Endothelial cell (in vitro differentiated cells): Measurements from ENCODE around the gene PLXDC1. TPM values are rescaled to one million over a fixed set of nuclear protein-coding genes. Genes with fewer than 3 reads are reported as not detected.

Source experiments
- DNase-seq: peaks from one replicate; pipeline ENCODE4 v3.0.0; 2021; ENCODE audit warnings: low spot score
- H3K27ac Mint-ChIP-seq: one replicate; pipeline ENCODE4 v1.8.0; 2021; ENCODE audit warnings: mixed read lengths, inconsistent platforms; ENCODE audit not compliant: unreplicated experiment
- H3K27me3 Mint-ChIP-seq: one replicate; pipeline ENCODE4 v1.8.0; 2021; ENCODE audit warnings: mild to moderate bottlenecking, moderate library complexity, mixed read lengths, inconsistent platforms; ENCODE audit not compliant: unreplicated experiment
- H3K36me3 Mint-ChIP-seq: one replicate; pipeline ENCODE4 v1.8.0; 2021; ENCODE audit warnings: mild to moderate bottlenecking, low read depth, mixed read lengths, inconsistent platforms; ENCODE audit not compliant: unreplicated experiment
- H3K4me1 Mint-ChIP-seq: one replicate; pipeline ENCODE4 v1.8.0; 2021; ENCODE audit warnings: mild to moderate bottlenecking, mixed read lengths, inconsistent platforms; ENCODE audit not compliant: unreplicated experiment
- H3K4me3 Mint-ChIP-seq: one replicate; pipeline ENCODE4 v1.8.0; 2021; ENCODE audit warnings: mild to moderate bottlenecking, mixed read lengths, inconsistent platforms; ENCODE audit not compliant: unreplicated experiment
- H3K9me3 Mint-ChIP-seq: one replicate; pipeline ENCODE4 v1.8.0; 2021; ENCODE audit warnings: mixed read lengths, inconsistent platforms; ENCODE audit not compliant: unreplicated experiment
- total RNA-seq: library from RNA; stranded (reverse); fragmentation: NEBNext Ultra II Directional; extraction: Animal tissue kit (Norgen Biotek cat#: 25700); gene quantifications from one replicate; pipeline ENCODE4 v1.2.1, GENCODE V29; 2021; ENCODE audit not compliant: unreplicated experiment
- TF ChIP-seq, protein P1 (sequence below): fragments of 200-600 bp; sonication (generic); IDR thresholded peaks from one replicate; pipeline ENCODE4 v1.5.0; 2021; ENCODE audit warnings: antibody characterized with exemption; ENCODE audit not compliant: unreplicated experiment

PLXDC1 gene
- total RNA-seq, 1 donor from 2014 or later = 3.7 TPM

DNA sequence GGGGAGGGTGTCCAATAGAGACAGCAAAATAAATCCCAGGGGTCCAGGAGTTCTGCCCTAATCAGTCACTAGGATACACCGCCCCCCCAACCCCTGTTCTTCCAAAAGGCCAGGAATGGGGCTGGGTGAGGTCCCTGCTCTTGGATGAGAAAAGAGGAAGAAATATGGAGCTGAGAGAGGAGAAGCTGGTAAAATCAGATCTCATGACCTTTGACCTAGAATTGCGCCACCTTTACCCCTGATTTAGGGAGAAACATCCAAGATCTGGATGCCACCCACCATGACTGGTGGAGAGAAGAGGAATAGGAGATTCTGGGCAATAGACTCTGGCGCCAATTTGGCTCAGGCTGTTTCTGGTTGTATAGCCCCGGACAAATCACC lies 46.7 kb upstream of the PLXDC1 start:
- Mint-ChIP-seq H3K27me3 (peaks cover 8% of the 10 kb centered on the region), H3K9me3 (no peaks in the 10 kb centered on the region), H3K4me3 (peak overlapping the region; percentile 84), H3K4me1 (peaks cover 50% of the 10 kb centered on the region), H3K36me3 (peaks cover 26% of the 10 kb centered on the region), H3K27ac (no peak overlapping the region)
- DNase-seq = no peak
- TF ChIP-seq, protein P1, sequence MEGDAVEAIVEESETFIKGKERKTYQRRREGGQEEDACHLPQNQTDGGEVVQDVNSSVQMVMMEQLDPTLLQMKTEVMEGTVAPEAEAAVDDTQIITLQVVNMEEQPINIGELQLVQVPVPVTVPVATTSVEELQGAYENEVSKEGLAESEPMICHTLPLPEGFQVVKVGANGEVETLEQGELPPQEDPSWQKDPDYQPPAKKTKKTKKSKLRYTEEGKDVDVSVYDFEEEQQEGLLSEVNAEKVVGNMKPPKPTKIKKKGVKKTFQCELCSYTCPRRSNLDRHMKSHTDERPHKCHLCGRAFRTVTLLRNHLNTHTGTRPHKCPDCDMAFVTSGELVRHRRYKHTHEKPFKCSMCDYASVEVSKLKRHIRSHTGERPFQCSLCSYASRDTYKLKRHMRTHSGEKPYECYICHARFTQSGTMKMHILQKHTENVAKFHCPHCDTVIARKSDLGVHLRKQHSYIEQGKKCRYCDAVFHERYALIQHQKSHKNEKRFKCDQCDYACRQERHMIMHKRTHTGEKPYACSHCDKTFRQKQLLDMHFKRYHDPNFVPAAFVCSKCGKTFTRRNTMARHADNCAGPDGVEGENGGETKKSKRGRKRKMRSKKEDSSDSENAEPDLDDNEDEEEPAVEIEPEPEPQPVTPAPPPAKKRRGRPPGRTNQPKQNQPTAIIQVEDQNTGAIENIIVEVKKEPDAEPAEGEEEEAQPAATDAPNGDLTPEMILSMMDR = no peak

DNA sequence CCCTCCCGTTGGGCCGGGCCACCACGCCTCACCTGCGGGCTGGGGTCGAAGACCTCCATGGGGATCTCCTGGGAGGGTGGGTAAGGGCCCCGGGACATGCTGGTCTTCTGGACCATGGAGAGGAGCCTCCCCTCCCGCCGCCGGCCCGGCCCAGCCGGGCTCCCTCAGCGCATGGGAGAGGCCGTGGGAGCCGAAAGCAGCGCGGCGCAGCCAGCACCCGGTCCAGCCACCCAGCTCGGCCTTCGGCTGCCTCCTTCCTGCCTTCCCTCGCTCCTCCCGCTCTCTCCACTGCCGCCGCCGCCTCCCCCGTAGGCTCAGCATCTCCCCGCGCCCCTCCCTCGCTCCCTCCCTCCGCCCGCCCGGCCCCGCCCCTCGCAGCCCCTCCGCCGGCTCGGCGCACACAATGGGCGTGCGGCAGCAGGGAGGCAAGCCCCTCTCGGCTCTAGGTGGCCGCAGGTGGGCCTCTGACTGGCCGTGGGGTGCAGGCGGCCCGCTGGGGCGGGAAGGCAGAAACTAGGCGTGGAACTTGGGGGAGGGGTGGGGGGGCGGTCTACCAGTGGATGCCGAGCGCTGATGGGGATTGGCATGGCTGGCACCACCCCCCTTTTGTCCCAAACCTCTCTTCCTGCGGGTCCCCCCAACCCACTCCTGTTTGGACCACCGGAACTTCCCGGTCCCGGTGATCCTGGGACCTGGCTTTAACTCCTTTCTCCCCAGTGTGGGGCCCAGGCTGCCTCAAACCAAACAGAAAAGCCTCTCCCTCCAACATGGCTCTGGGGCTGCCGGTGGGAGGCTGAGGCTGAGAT lies 46.1 kb upstream of the PLXDC1 start, which contains the start of gene CACNB1:
TSS of gene CACNB1 (minus strand) at position 290 of the 806 bp plus-strand sequence. CDS start at position 116, 174 bp downstream.
- Mint-ChIP-seq H3K36me3 (peaks cover 29% of the 10 kb centered on the region), H3K27me3 (peaks cover 8% of the 10 kb centered on the region), H3K9me3 (no peaks in the 10 kb centered on the region), H3K4me3 (peak within 1 kb of the TSS; percentile 90), H3K4me1 (peaks cover 52% of the 10 kb centered on the region), H3K27ac (no peak within 1 kb of the TSS)
- DNase-seq = peak; percentile 67
- TF ChIP-seq, protein P1 = no peak

- Mint-ChIP-seq H3K9me3 (no peaks in the 10 kb centered on the region), H3K4me1 (peaks cover 52% of the 10 kb centered on the region)
- DNase-seq = no peak
Measured at GRCh38 chr17:39196808-39197291, 45.4 kb upstream of the PLXDC1 start.

GRCh38 chr17:39196241-39196807 lies 44.9 kb upstream of the PLXDC1 start:
- TF ChIP-seq, protein P1 = no peak
- Mint-ChIP-seq H3K36me3 (peaks cover 22% of the 10 kb centered on the region), H3K27ac (no peak overlapping the region), H3K27me3 (peaks cover 12% of the 10 kb centered on the region), H3K4me1 (peaks cover 49% of the 10 kb centered on the region), H3K9me3 (no peaks in the 10 kb centered on the region), H3K4me3 (peak overlapping the region; percentile 67)
- DNase-seq = no peak

More at GRCh38 chr17:39196808-39197291, 45.4 kb upstream of the PLXDC1 start:
- Mint-ChIP-seq H3K36me3 (peaks cover 27% of the 10 kb centered on the region), H3K27ac (no peak overlapping the region), H3K4me3 (peak overlapping the region; percentile 90), H3K27me3 (peaks cover 12% of the 10 kb centered on the region)
- TF ChIP-seq, protein P1 = no peak
